ENCODE measurements around the gene GNAZ. TPM values are rescaled to one million over a fixed set of nuclear protein-coding genes. Genes with fewer than 3 reads are reported as not detected.

Gene GNAZ
- total RNA-seq, 4 donors from 2014 or later: 4.2 to 8.2 (median 4.8) TPM

GRCh38 chr22:23154461-23154860 lies 84.1 kb downstream of the GNAZ start:
- DNase-seq: no peak
- WGBS, 2 donors: 91 to 93% methylated on average over 5 of the region's 5 CpGs
- Histone ChIP-seq H3K27me3 (no peaks in the 10 kb centered on the region), H3K4me1 (peaks cover 7 to 16% of the 10 kb centered on the region in 2 donors), H3K36me3 (no peaks in the 10 kb centered on the region), H3K9me3 (no peaks in the 10 kb centered on the region), H3K27ac (no peak overlapping the region), H3K4me3 (replicated peaks in 1 of 3) (no peak overlapping the region)
- intact Hi-C loops (cut with DNase I): no loop called here
- TF ChIP-seq POLR2A (IDR thresholded peaks at IDR 0.05) (no peak), CTCF (IDR thresholded peaks at IDR 0.05) (no peak)

- no peak for DNase-seq
- intact Hi-C loops (cut with DNase I): no loop called here
- no peak overlapping the region for H3K4me3 ChIP-seq (replicated peaks in 1 of 3)
- H3K27me3 ChIP-seq: no peaks in the 10 kb centered on the region
- no peaks in the 10 kb centered on the region for H3K36me3 ChIP-seq
- H3K27ac ChIP-seq: no peak overlapping the region
- peaks cover 7 to 11% of the 10 kb centered on the region in 2 donors for H3K4me1 ChIP-seq
- WGBS, 2 donors: 98 to 100% methylated on average over 3 of the region's 3 CpGs
- H3K9me3 ChIP-seq: no peaks in the 10 kb centered on the region
- TF ChIP-seq POLR2A (IDR thresholded peaks at IDR 0.05) (no peak), CTCF (IDR thresholded peaks at IDR 0.05) (no peak)
Observed at GRCh38 chr22:23155143-23155542, 84.8 kb downstream of the GNAZ start.

- WGBS, 2 donors: 91 to 94% methylated on average over 3 to 9 of the region's 9 CpGs
- intact Hi-C loops (cut with DNase I): no loop called here
- no peak for TF ChIP-seq CTCF (IDR thresholded peaks at IDR 0.05)
- TF ChIP-seq POLR2A (IDR thresholded peaks at IDR 0.05): no peak
- Histone ChIP-seq H3K36me3 (no peaks in the 10 kb centered on the region), H3K4me3 (replicated peaks in 1 of 3) (no peak overlapping the region), H3K27me3 (no peaks in the 10 kb centered on the region), H3K4me1 (peaks cover 7 to 11% of the 10 kb centered on the region in 2 donors), H3K27ac (no peak overlapping the region), H3K9me3 (no peaks in the 10 kb centered on the region)
- no peak for DNase-seq
Observed at GRCh38 chr22:23155831-23156230, 85.5 kb downstream of the GNAZ start.

GRCh38 chr22:23156286-23156685 lies 86.0 kb downstream of the GNAZ start:
- Histone ChIP-seq H3K4me1 (peaks cover 7 to 11% of the 10 kb centered on the region in 2 donors), H3K4me3 (replicated peaks in 1 of 3) (no peak overlapping the region), H3K27me3 (no peaks in the 10 kb centered on the region), H3K27ac (no peak overlapping the region), H3K9me3 (no peaks in the 10 kb centered on the region), H3K36me3 (no peaks in the 10 kb centered on the region)
- WGBS, 2 donors: 66 to 74% methylated on average over 8 of the region's 8 CpGs
- no peak for DNase-seq
- TF ChIP-seq CTCF (IDR thresholded peaks at IDR 0.05): no peak
- no peak for TF ChIP-seq POLR2A (IDR thresholded peaks at IDR 0.05)
- intact Hi-C loops (cut with DNase I): no loop called here

- H3K9me3 ChIP-seq: no peaks in the 10 kb centered on the region
- TF ChIP-seq POLR2A (IDR thresholded peaks at IDR 0.05): no peak
- TF ChIP-seq CTCF (IDR thresholded peaks at IDR 0.05): no peak
- H3K27ac ChIP-seq: peak overlapping the region in 1 of 3 donors; percentile 10
- WGBS, 2 donors: 67 to 80% methylated on average over 14 to 18 of the region's 22 CpGs
- intact Hi-C loops (cut with DNase I): no loop called here
- peak; percentile 66 for DNase-seq
- H3K36me3 ChIP-seq: no peaks in the 10 kb centered on the region
- peaks cover 7 to 11% of the 10 kb centered on the region in 2 donors for H3K4me1 ChIP-seq
- no peak overlapping the region for H3K4me3 ChIP-seq (replicated peaks in 1 of 3)
- H3K27me3 ChIP-seq: no peaks in the 10 kb centered on the region
Observed at GRCh38 chr22:23157560-23158515, 87.5 kb downstream of the GNAZ start.

Measured in thyroid gland (tissue), 4 donors.